IMR-90 (cell line): ENCODE results near the gene LRRC66. TPM values are rescaled to one million over a fixed set of nuclear protein-coding genes. Genes with fewer than 3 reads are reported as not detected.

ENCODE experiments used
- ATAC-seq: fragments of 200-7000 bp; cut with Tn5 transposase; 2 replicates; pipeline ENCODE4 v1.9.1; 2020; ENCODE audit warnings: low read depth, mild to moderate bottlenecking, moderate library complexity
- BruUV-seq: library from RNA; stranded (reverse); fragments of 400-500 nt; replicated peaks from 2 replicates; lab custom pipeline; 2021; lab: Mats Ljungman, UMichigan
- CTCF ChIA-PET: fragments of 300-600 bp; formaldehyde crosslinking; extraction: SDS; loops from one replicate; lab custom pipeline; 2021; ENCODE audit warnings: antibody characterized with exemption; lab: Yijun Ruan, JAX
- POLR2A ChIA-PET: fragments of 300-600 bp; sonication (Branson Sonifier 250); formaldehyde crosslinking; loops from one replicate; lab custom pipeline; 2022; ENCODE audit warnings: antibody characterized with exemption; ENCODE audit not compliant: unreplicated experiment; lab: Charles Lee
- DNase-seq: peaks from one replicate; pipeline ENCODE4 v3.0.0; 2013
- H2AFZ ChIP-seq: replicated peaks from 2 replicates; pipeline ENCODE3; 2013; ENCODE audit warnings: low read length, mild to moderate bottlenecking; ENCODE audit not compliant: poor library complexity
- H2AK5ac ChIP-seq: 2 replicates; pipeline ENCODE4 v1.6.1; 2013; ENCODE audit warnings: low read depth, low read length, inconsistent platforms
- H2AK9ac ChIP-seq: replicated peaks from 2 replicates; pipeline ENCODE3; 2013; ENCODE audit warnings: mild to moderate bottlenecking, low read depth, low read length, moderate library complexity; ENCODE audit not compliant: poor library complexity
- H2BK120ac ChIP-seq: 2 replicates; pipeline ENCODE4 v1.6.1; 2013; ENCODE audit warnings: low read depth, low read length, inconsistent platforms
- H2BK15ac ChIP-seq: 3 replicates; pipeline ENCODE4 v1.6.1; 2013; ENCODE audit warnings: low read depth, low read length, inconsistent platforms
- H2BK20ac ChIP-seq: 2 replicates; pipeline ENCODE4 v1.6.1; 2013; ENCODE audit warnings: low read depth, mild to moderate bottlenecking, inconsistent platforms, low read length, moderate library complexity
- H2BK5ac ChIP-seq: 2 replicates; pipeline ENCODE4 v1.6.1; 2013; ENCODE audit warnings: mild to moderate bottlenecking, low read depth, low read length, inconsistent platforms; ENCODE audit not compliant: poor library complexity, severe bottlenecking
- H3K14ac ChIP-seq: replicated peaks from 2 replicates; pipeline ENCODE4 v1.6.1; 2013; ENCODE audit warnings: low read depth, low read length, inconsistent platforms
- H3K18ac ChIP-seq: 2 replicates; pipeline ENCODE4 v1.6.1; 2013; ENCODE audit warnings: low read depth, low read length, control low read depth
- H3K23ac ChIP-seq: 2 replicates; pipeline ENCODE4 v1.6.1; 2013; ENCODE audit warnings: low read depth, low read length, inconsistent platforms
- H3K27ac ChIP-seq: 2 replicates; pipeline ENCODE4 v1.5.1; 2013; ENCODE audit warnings: mild to moderate bottlenecking, control low read depth, low read length; ENCODE audit not compliant: insufficient read depth
- H3K27me3 ChIP-seq: 2 replicates; pipeline ENCODE4 v1.6.1; 2013; ENCODE audit warnings: low read length; ENCODE audit not compliant: control insufficient read depth, insufficient read depth
- H3K36me3 ChIP-seq: 2 replicates; pipeline ENCODE4 v1.6.1; 2013; ENCODE audit warnings: low read length, mixed read lengths; ENCODE audit not compliant: control insufficient read depth, insufficient read depth
- H3K4ac ChIP-seq: 2 replicates; pipeline ENCODE4 v1.6.1; 2013; ENCODE audit warnings: low read depth, low read length, inconsistent platforms
- H3K4me1 ChIP-seq: 2 replicates; pipeline ENCODE4 v1.6.1; 2013; ENCODE audit warnings: low read length, mixed read lengths; ENCODE audit not compliant: control insufficient read depth, insufficient read depth
- H3K4me2 ChIP-seq: 2 replicates; pipeline ENCODE4 v1.6.1; 2013; ENCODE audit warnings: low read depth, mild to moderate bottlenecking, control low read depth, low read length, moderate library complexity
- H3K4me3 ChIP-seq: 2 replicates; pipeline ENCODE4 v1.5.1; 2013; ENCODE audit warnings: low read depth, mild to moderate bottlenecking, control low read depth, low read length, moderate library complexity; ENCODE audit not compliant: insufficient read depth
- H3K56ac ChIP-seq: 2 replicates; pipeline ENCODE4 v1.6.1; 2013; ENCODE audit warnings: low read length, inconsistent platforms; ENCODE audit not compliant: insufficient read depth; ENCODE audit errors: extremely low read depth
- H3K79me1 ChIP-seq, 2 experiments: 2 replicates each; pipeline ENCODE4 v1.6.1; 2013; ENCODE audit warnings: low read length in 2 of 2, inconsistent platforms in 1 of 2, low read depth in 1 of 2
- H3K9ac ChIP-seq: 2 replicates; pipeline ENCODE4 v1.6.1; 2013; ENCODE audit warnings: low read depth, low read length, control low read depth
- H3K9me1 ChIP-seq: 2 replicates; pipeline ENCODE4 v1.6.1; 2013; ENCODE audit warnings: low read length, inconsistent platforms; ENCODE audit not compliant: insufficient read depth
- H3K9me3 ChIP-seq: 2 replicates; pipeline ENCODE4 v1.6.1; 2013; ENCODE audit warnings: low read length; ENCODE audit not compliant: control insufficient read depth, insufficient read depth
- H4K20me1 ChIP-seq: 2 replicates; pipeline ENCODE4 v1.6.1; 2013; ENCODE audit warnings: low read length, inconsistent platforms; ENCODE audit not compliant: insufficient read depth
- H4K5ac ChIP-seq: 2 replicates; pipeline ENCODE4 v1.6.1; 2013; ENCODE audit warnings: mild to moderate bottlenecking, low read depth, low read length, control low read depth
- H4K8ac ChIP-seq, 2 experiments: 2 replicates each; pipeline ENCODE4 v1.6.1; 2013; ENCODE audit warnings: low read depth in 2 of 2, low read length in 2 of 2, control low read depth in 1 of 2, inconsistent platforms in 1 of 2
- H4K91ac ChIP-seq: 2 replicates; pipeline ENCODE4 v1.6.1; 2013; ENCODE audit warnings: low read depth, low read length, inconsistent platforms; ENCODE audit not compliant: insufficient read depth
- CHD1 ChIP-seq: IDR thresholded peaks from 2 replicates; pipeline ENCODE4 v1.6.1; 2012; ENCODE audit warnings: low read depth, low read length, improper control_type of control experiment
- FOS ChIP-seq: fragments of 150-350 bp; IDR thresholded peaks from 2 replicates; pipeline ENCODE4 v1.6.1; 2016; ENCODE audit warnings: low read depth, low read length
- RAD21 ChIP-seq: IDR thresholded peaks from 2 replicates; pipeline ENCODE4 v1.6.1; 2012; ENCODE audit warnings: low read length, improper control_type of control experiment
- RCOR1 ChIP-seq: IDR thresholded peaks from 2 replicates; pipeline ENCODE4 v1.6.1; 2012; ENCODE audit warnings: mild to moderate bottlenecking, low read length, improper control_type of control experiment; ENCODE audit not compliant: insufficient replicate concordance
- dilution Hi-C: fragments of 300-500 bp; cut with HindIII; formaldehyde crosslinking; loops from one replicate; pipeline ENCODE4 v1.14.3; 2018; ENCODE audit warnings: low sequenced_read_pairs; ENCODE audit not compliant: unreplicated experiment
- in situ Hi-C: fragments of 300-500 bp; cut with MboI; formaldehyde crosslinking; loops from 3 replicates; pipeline ENCODE4 v1.14.3; 2019; ENCODE audit warnings: low sequenced_read_pairs, inconsistent platforms, mixed read lengths
- intact Hi-C: fragments of 100-400 bp; cut with micrococcal nuclease; formaldehyde crosslinking; loops from 2 replicates; pipeline ENCODE4 v1.10.0; 2022
- polyA plus RNA-seq, 3 experiments: library from polyadenylated mRNA; depleted of rRNA; stranded (reverse); fragments of >200 nt; gene quantifications; 2 replicates each; pipeline ENCODE4 v1.2.3, GENCODE V29; 2012; ENCODE audit warnings: low replicate concordance in 1 of 3
- total RNA-seq: library from RNA; depleted of rRNA; stranded (reverse); fragments of >200 nt; gene quantifications from 2 replicates; pipeline ENCODE4 v1.2.3, GENCODE V29; 2012
- TF ChIP-seq, protein P1 (sequence below): fragments of 150-350 bp; IDR thresholded peaks from 2 replicates; pipeline ENCODE4 v1.6.1; 2017; ENCODE audit warnings: mild to moderate bottlenecking, antibody characterized with exemption, low read length, low read depth
- TF ChIP-seq, protein P2 (sequence below): fragments of 150-350 bp; IDR thresholded peaks from 2 replicates; pipeline ENCODE4 v1.6.1; 2016; ENCODE audit warnings: low read depth, mild to moderate bottlenecking, low read length, moderate library complexity, borderline replicate concordance

Gene LRRC66
- total and polyA plus RNA-seq, 2 of the 4 experiments (the other 2 are of a cell fraction), result 0.09 to 0.18 TPM

DNA sequence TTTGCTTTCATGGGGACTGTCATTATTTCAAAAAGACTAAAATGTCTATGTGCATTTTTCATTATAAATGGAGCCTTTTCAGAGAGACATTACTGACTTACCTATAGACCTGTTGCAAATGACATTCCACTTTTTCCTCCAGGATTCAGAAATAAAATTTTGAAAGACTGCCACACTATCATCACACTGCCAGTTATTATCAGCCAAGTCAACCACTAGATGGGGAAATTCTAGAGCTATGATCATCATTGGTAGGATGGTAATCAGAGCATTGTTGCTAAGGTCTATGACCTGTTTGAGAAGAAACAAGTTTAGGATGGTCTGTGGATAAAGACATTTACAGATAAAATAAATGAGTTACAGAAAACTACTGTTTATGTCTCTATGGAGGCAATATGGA lies 22.5 kb downstream of the LRRC66 start:
- no peaks in the 10 kb centered on the region for H3K9me3 ChIP-seq
- no peak overlapping the region for H3K14ac ChIP-seq
- H2BK120ac ChIP-seq, result no peak overlapping the region
- no peak overlapping the region for H3K23ac ChIP-seq
- H4K8ac ChIP-seq, result no peak overlapping the region
- H3K18ac ChIP-seq, result no peak overlapping the region
- no peak overlapping the region for H2BK15ac ChIP-seq
- TF ChIP-seq, protein P1, sequence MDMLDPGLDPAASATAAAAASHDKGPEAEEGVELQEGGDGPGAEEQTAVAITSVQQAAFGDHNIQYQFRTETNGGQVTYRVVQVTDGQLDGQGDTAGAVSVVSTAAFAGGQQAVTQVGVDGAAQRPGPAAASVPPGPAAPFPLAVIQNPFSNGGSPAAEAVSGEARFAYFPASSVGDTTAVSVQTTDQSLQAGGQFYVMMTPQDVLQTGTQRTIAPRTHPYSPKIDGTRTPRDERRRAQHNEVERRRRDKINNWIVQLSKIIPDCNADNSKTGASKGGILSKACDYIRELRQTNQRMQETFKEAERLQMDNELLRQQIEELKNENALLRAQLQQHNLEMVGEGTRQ, result no peak
- no peak for TF ChIP-seq FOS
- TF ChIP-seq, protein P2, sequence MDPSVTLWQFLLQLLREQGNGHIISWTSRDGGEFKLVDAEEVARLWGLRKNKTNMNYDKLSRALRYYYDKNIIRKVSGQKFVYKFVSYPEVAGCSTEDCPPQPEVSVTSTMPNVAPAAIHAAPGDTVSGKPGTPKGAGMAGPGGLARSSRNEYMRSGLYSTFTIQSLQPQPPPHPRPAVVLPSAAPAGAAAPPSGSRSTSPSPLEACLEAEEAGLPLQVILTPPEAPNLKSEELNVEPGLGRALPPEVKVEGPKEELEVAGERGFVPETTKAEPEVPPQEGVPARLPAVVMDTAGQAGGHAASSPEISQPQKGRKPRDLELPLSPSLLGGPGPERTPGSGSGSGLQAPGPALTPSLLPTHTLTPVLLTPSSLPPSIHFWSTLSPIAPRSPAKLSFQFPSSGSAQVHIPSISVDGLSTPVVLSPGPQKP, result no peak
- TF ChIP-seq RAD21, result no peak
- no peak for TF ChIP-seq CHD1
- no peak for TF ChIP-seq RCOR1
- no peak overlapping the region for H3K4ac ChIP-seq
- ATAC-seq, result no peak
- H3K79me1 ChIP-seq, result no peaks in the 10 kb centered on the region
- DNase-seq, result no peak
- no peak overlapping the region for H4K5ac ChIP-seq
- H2AFZ ChIP-seq, result no peak overlapping the region
- in situ Hi-C loops (no loop called here), intact Hi-C loops (loop anchor here (10.0 kb wide), 1 partner anchor 57 kb away; the partner anchor contains the start of gene SPATA18), dilution Hi-C loops (no loop called here)
- no peak overlapping the region for H2AK5ac ChIP-seq
- H3K9ac ChIP-seq, result no peak overlapping the region
- H2BK5ac ChIP-seq, result no peak overlapping the region
- H3K27ac ChIP-seq, result no peak overlapping the region
- H4K91ac ChIP-seq, result no peak overlapping the region
- H3K4me1 ChIP-seq, result peaks cover 2% of the 10 kb centered on the region
- ChIA-PET POLR2A (no interaction called here), CTCF (no interaction called here)
- H2BK20ac ChIP-seq, result no peak overlapping the region
- no peak overlapping the region for H3K56ac ChIP-seq
- no peak overlapping the region for H3K4me2 ChIP-seq
- no TSS peak for BruUV-seq
- no peak overlapping the region for H2AK9ac ChIP-seq
- H3K27me3 ChIP-seq, result peaks cover 2% of the 10 kb centered on the region; the same call in 1 of the 2 replicates
- H4K20me1 ChIP-seq, result no peaks in the 10 kb centered on the region; the same call in 1 of the 2 replicates
- H3K36me3 ChIP-seq, result no peaks in the 10 kb centered on the region
- H3K4me3 ChIP-seq, result no peak overlapping the region
- H3K9me1 ChIP-seq, result no peaks in the 10 kb centered on the region
